ENCODE measurements around the gene EYS.

- TF ChIP-seq, protein P1, sequence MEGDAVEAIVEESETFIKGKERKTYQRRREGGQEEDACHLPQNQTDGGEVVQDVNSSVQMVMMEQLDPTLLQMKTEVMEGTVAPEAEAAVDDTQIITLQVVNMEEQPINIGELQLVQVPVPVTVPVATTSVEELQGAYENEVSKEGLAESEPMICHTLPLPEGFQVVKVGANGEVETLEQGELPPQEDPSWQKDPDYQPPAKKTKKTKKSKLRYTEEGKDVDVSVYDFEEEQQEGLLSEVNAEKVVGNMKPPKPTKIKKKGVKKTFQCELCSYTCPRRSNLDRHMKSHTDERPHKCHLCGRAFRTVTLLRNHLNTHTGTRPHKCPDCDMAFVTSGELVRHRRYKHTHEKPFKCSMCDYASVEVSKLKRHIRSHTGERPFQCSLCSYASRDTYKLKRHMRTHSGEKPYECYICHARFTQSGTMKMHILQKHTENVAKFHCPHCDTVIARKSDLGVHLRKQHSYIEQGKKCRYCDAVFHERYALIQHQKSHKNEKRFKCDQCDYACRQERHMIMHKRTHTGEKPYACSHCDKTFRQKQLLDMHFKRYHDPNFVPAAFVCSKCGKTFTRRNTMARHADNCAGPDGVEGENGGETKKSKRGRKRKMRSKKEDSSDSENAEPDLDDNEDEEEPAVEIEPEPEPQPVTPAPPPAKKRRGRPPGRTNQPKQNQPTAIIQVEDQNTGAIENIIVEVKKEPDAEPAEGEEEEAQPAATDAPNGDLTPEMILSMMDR (conservative IDR thresholded peaks at IDR 0.05; ENCODE audit: low read length), result no peak
- no peak for TF ChIP-seq EZH2phosphoT487 (IDR thresholded peaks at IDR 0.05; ENCODE audit: borderline replicate concordance)
Observed at GRCh38 chr6:63798378-63798777, 1908.6 kb downstream of the EYS start.

Data from Loucy (cell line).